ENCODE results near the gene POLN. TPM values are rescaled to one million over a fixed set of nuclear protein-coding genes. Genes with fewer than 3 reads are reported as not detected.

Gene POLN
- total RNA-seq, 3 donors from 2014 or later: 1.4 to 4.6 (median 1.4) TPM

GRCh38 chr4:2084316-2084715 lies 157.6 kb downstream of the POLN start:
- Histone ChIP-seq H3K4me1 (ENCODE audit: low read depth) (no peaks in the 10 kb centered on the region), H3K4me3 (no peak overlapping the region), H3K36me3 (ENCODE audit: low read depth) (no peaks in the 10 kb centered on the region), H3K9me3 (no peaks in the 10 kb centered on the region)
- ATAC-seq: no peak
- no peak for DNase-seq
- intact Hi-C loops (cut with DNase I, micrococcal nuclease): no loop called here
- no peak for TF ChIP-seq CTCF (IDR thresholded peaks at IDR 0.05)

GRCh38 chr4:2083826-2084160 lies 158.1 kb downstream of the POLN start:
- Histone ChIP-seq H3K4me1 (ENCODE audit: low read depth) (no peaks in the 10 kb centered on the region), H3K9me3 (no peaks in the 10 kb centered on the region), H3K36me3 (ENCODE audit: low read depth) (no peaks in the 10 kb centered on the region), H3K4me3 (no peak overlapping the region)
- no peak for DNase-seq
- intact Hi-C loops (cut with DNase I, micrococcal nuclease): no loop called here
- no peak for ATAC-seq
- no peak for TF ChIP-seq CTCF (IDR thresholded peaks at IDR 0.05)

GRCh38 chr4:2083116-2083825 lies 158.7 kb downstream of the POLN start:
- Histone ChIP-seq H3K4me3 (no peak overlapping the region), H3K4me1 (ENCODE audit: low read depth) (no peaks in the 10 kb centered on the region), H3K9me3 (no peaks in the 10 kb centered on the region), H3K36me3 (ENCODE audit: low read depth) (no peaks in the 10 kb centered on the region)
- intact Hi-C loops (cut with DNase I, micrococcal nuclease): no loop called here
- no peak for DNase-seq
- TF ChIP-seq CTCF (IDR thresholded peaks at IDR 0.05): no peak
- ATAC-seq: no peak

- Histone ChIP-seq H3K9me3 (no peaks in the 10 kb centered on the region), H3K4me3 (no peak overlapping the region), H3K36me3 (ENCODE audit: low read depth) (no peaks in the 10 kb centered on the region), H3K4me1 (ENCODE audit: low read depth) (no peaks in the 10 kb centered on the region)
- intact Hi-C loops (cut with DNase I, micrococcal nuclease): no loop called here
- no peak for TF ChIP-seq CTCF (IDR thresholded peaks at IDR 0.05)
- no peak for DNase-seq
- no peak for ATAC-seq
These were observed 159.3 kb downstream of the POLN start for GRCh38 chr4:2082627-2083026.

GRCh38 chr4:2082118-2082517 lies 159.8 kb downstream of the POLN start:
- no peak for ATAC-seq

More at GRCh38 chr4:2082118-2082517, 159.8 kb downstream of the POLN start:
- Histone ChIP-seq H3K4me3 (no peak overlapping the region), H3K9me3 (no peaks in the 10 kb centered on the region), H3K4me1 (ENCODE audit: low read depth) (no peaks in the 10 kb centered on the region), H3K36me3 (ENCODE audit: low read depth) (no peaks in the 10 kb centered on the region)
- intact Hi-C loops (cut with DNase I, micrococcal nuclease): no loop called here
- TF ChIP-seq CTCF (IDR thresholded peaks at IDR 0.05): no peak
- DNase-seq: no peak

All from mucosa of descending colon (tissue), 3 donors.